Mucosa of descending colon (tissue), 3 donors: ENCODE measurements around the gene NT5C. TPM values are rescaled to one million over a fixed set of nuclear protein-coding genes. Genes with fewer than 3 reads are reported as not detected.
A peak's percentile ranks its signal among the peaks of the same experiment; 100 is the strongest.

Experiments
- ATAC-seq: fragments of 200-7000 bp; cut with Tn5 transposase; one replicate; pipeline ENCODE4 v1.9.1; 2020; ENCODE audit warnings: mild to moderate bottlenecking, moderate library complexity
- DNase-seq, 3 donors: peaks; one replicate each; pipeline ENCODE4 v3.0.0-alpha.2; 2020
- H3K36me3 ChIP-seq: fragments of 200-600 bp; one replicate; pipeline ENCODE4 v1.8.0; 2021; ENCODE audit warnings: low read depth, mild to moderate bottlenecking
- H3K4me1 ChIP-seq: fragments of 200-600 bp; one replicate; pipeline ENCODE4 v1.8.0; 2021; ENCODE audit warnings: low read depth, mild to moderate bottlenecking
- H3K4me3 ChIP-seq: fragments of 200-600 bp; one replicate; pipeline ENCODE4 v1.8.0; 2021; ENCODE audit warnings: mild to moderate bottlenecking
- H3K9me3 ChIP-seq: fragments of 200-600 bp; one replicate; pipeline ENCODE4 v1.8.0; 2021; ENCODE audit warnings: mild to moderate bottlenecking
- intact Hi-C, 2 donors: fragments of 100-400 bp; cut with DNase I in 1 of 2; cut with micrococcal nuclease in 1 of 2; formaldehyde crosslinking; loops; one replicate each; pipeline versions ENCODE4 v1.11.0 to v1.11.1; 2022; cut with DNase I, micrococcal nuclease
- total RNA-seq, 3 donors: library from RNA; stranded (reverse); fragmentation: NEBNext Ultra II Directional in 2 of 3; extraction: Animal tissue kit (Norgen Biotek cat#: 25700) in 2 of 3; gene quantifications; one replicate each; pipeline versions ENCODE4 v1.2.1 to v1.2.4, GENCODE V29; 2021 to 2023
- TF ChIP-seq, protein P1 (sequence below): fragments of 200-600 bp; IDR thresholded peaks from one replicate; pipeline ENCODE4 v1.8.0; 2022; ENCODE audit warnings: antibody characterized with exemption, mild to moderate bottlenecking
- donor health status: DM: no; HTN: no; CAD: no; lungs with moderate emphysema.
- donor health status: DM: no; HTN: no; CAD: no.
- donor health status: DM: no; HTN: yes; CAD: no.

Gene NT5C
- total RNA-seq, 3 donors from 2014 or later: 57.2 to 97.6 (median 75.4) TPM

DNA sequence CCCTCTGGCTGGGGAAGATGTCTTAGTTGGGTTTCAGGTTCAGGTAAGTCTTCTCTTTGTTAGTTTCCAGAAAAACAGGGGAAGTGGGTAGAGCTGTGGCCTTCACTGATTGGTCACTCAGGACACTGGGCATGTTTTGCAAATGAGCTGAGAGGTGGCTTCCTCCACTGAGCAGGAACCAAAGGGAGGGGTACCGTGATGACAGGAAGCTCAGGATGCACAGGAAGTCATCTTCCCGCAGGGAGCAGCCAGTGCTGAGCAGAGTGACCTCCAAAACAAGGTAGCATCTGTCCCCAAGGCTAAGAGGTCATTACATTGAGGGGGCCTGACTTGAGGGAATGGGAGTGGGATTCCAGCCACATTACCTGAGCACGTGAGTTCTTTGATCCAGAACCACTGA, 5.6 kb downstream of the NT5C start:
- peaks cover 56% of the 10 kb centered on the region for H3K4me1 ChIP-seq
- no peak for ATAC-seq
- intact Hi-C loops: no loop called here

DNA sequence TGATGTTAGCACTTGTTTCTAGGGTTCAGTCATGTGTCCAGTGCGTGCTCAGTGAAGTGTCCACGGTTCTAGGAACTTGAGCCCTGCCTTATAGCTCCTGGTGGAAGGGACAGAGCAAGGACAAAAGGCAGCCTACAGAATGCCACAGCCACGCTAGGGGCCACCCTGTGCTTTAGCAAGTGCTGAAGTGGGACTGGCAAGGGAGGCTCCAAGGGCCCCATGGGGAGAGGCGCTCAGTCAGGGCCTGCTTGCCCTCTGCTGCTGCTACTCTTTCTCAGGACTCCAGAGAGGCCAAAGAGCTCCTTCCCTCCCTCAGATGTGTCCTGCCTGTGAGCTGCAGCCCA, 6.8 kb downstream of the NT5C start:
- no peak overlapping the region for H3K4me3 ChIP-seq
- intact Hi-C loops: no loop called here
- H3K36me3 ChIP-seq: no peaks in the 10 kb centered on the region
- DNase-seq: peak in 2 of 3 donors; percentile 29 to 49
- TF ChIP-seq, protein P1, sequence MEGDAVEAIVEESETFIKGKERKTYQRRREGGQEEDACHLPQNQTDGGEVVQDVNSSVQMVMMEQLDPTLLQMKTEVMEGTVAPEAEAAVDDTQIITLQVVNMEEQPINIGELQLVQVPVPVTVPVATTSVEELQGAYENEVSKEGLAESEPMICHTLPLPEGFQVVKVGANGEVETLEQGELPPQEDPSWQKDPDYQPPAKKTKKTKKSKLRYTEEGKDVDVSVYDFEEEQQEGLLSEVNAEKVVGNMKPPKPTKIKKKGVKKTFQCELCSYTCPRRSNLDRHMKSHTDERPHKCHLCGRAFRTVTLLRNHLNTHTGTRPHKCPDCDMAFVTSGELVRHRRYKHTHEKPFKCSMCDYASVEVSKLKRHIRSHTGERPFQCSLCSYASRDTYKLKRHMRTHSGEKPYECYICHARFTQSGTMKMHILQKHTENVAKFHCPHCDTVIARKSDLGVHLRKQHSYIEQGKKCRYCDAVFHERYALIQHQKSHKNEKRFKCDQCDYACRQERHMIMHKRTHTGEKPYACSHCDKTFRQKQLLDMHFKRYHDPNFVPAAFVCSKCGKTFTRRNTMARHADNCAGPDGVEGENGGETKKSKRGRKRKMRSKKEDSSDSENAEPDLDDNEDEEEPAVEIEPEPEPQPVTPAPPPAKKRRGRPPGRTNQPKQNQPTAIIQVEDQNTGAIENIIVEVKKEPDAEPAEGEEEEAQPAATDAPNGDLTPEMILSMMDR: no peak
- peaks cover 52% of the 10 kb centered on the region for H3K4me1 ChIP-seq
- peak; percentile 13 for ATAC-seq
- no peaks in the 10 kb centered on the region for H3K9me3 ChIP-seq

More for the DNA sequence above, 5.6 kb downstream of the NT5C start:
- TF ChIP-seq, protein P1: no peak
- H3K36me3 ChIP-seq: no peaks in the 10 kb centered on the region
- H3K4me3 ChIP-seq: no peak overlapping the region
- DNase-seq: no peak
- H3K9me3 ChIP-seq: no peaks in the 10 kb centered on the region

DNA sequence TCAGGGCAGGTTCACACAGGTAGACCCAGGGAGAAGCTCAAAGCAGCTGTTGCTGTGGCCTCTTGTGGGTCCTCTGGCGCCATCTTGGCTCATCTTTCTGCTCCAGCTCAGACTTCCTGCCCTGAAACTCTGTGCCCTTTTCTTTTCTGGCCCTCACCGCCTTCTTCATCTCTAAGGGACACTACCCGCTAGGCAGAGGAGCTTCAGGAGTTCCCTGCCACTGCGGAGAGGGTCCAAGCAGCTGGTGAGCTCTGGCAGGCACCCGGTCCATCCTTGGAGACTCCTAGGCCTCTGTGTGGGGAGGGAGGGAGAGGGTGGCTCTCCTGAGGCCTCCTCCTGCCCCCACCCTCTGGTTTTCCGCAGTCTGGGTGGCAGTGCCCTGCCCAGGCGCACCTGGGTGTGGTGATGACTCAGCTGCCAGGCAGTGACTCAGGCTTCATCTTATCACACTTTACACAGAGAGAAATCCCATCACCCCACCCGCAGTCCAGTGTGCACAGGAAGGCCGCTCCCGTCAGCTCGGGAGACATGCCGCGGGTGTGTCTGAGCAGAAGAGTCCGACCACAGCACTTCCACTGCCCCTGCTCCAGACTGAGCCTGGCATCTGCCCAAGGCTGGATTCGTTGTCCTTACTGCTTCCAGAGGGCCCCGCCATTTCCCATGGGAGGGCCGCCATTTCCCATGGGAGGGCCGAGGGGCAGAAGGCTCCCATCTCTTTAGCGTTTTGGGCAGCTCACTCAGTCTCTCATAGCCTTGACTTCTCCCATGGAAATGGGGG, 7.3 kb downstream of the NT5C start:
- intact Hi-C loops: no loop called here
- Histone ChIP-seq H3K4me3 (no peak overlapping the region), H3K36me3 (no peaks in the 10 kb centered on the region), H3K9me3 (no peaks in the 10 kb centered on the region), H3K4me1 (peaks cover 53% of the 10 kb centered on the region)
- ATAC-seq (peak; percentile 92), DNase-seq (peak; percentile 93 to 97 (median 95))
- TF ChIP-seq, protein P1: no peak

DNA sequence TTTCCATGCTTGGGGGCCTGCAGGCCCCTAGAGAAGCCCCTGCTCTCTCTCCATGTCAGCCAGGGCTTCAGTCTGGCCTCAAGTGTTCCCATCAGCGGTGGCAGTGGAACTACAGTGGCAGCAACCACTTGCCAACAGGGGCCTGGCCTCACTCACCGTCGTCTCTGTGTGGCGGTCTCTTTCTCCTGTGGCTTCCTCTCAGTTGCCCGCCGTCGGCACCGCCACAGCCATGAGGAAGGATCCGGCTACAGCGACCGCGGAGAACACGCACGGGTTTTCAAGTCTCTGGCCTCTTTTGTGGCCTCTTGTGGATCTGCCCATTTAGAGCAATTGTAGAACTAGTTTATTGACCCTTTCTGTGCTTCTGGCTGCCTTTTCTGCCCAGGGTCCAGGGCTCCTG, 13.2 kb downstream of the NT5C start:
- no peak for ATAC-seq
- TF ChIP-seq, protein P1: no peak
- Histone ChIP-seq H3K36me3 (no peaks in the 10 kb centered on the region), H3K9me3 (no peaks in the 10 kb centered on the region), H3K4me3 (no peak overlapping the region), H3K4me1 (peaks cover 42% of the 10 kb centered on the region)
- no peak for DNase-seq
- intact Hi-C loops: loop anchor here in 1 of 2 donors (10.0 kb wide), 1 partner anchor 56 kb away; no protein-coding TSS in a partner anchor

DNA sequence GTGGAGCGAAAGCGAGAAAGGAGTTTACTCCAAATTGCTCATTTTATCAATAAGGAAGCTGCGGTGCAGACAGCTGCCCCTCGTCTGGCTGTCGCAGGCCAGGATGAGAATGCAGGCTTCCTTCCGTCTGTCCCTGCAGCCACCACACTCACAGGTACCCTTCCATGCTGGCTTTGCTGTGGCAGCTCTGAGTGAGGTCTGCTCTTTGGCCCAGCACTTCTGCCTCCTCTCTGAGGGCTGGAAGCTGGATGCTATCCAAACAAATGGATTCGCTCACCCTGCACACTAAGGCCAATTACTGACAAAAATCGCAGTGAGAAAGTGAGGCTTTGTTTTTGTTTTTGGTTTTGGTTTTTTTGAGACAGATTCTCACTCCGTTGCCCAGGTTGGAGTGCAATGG, 14.8 kb downstream of the NT5C start:
- DNase-seq (no peak), ATAC-seq (no peak)
- intact Hi-C loops: loop anchor here in 1 of 2 donors (10.0 kb wide), 1 partner anchor 58 kb away; no protein-coding TSS in a partner anchor
- no peaks in the 10 kb centered on the region for H3K36me3 ChIP-seq
- H3K4me3 ChIP-seq: no peak overlapping the region
- TF ChIP-seq, protein P1: no peak
- H3K9me3 ChIP-seq: no peaks in the 10 kb centered on the region
- H3K4me1 ChIP-seq: peaks cover 40% of the 10 kb centered on the region
